Dedifferentiated amniotic fluid mesenchymal stem cell (primary cell): Measurements from ENCODE around the gene SLC23A2.

Experiments used
- DNase-seq: peaks from one replicate; pipeline ENCODE4 v3.0.0-alpha.2; 2016; ENCODE audit errors: extremely low spot score

The SLC23A2 gene

GRCh38 chr20:4814696-4815252 is 186.5 kb downstream of the SLC23A2 start:
- DNase-seq, result no peak

GRCh38 chr20:4813863-4814695 is 187.2 kb downstream of the SLC23A2 start:
- no peak for DNase-seq

- no peak for DNase-seq
These were observed 188.0 kb downstream of the SLC23A2 start for GRCh38 chr20:4813076-4813862.

- no peak for DNase-seq
These were observed 188.7 kb downstream of the SLC23A2 start for GRCh38 chr20:4812641-4813075.

- DNase-seq, result no peak
These were observed 189.1 kb downstream of the SLC23A2 start for GRCh38 chr20:4812216-4812615.

GRCh38 chr20:4811661-4812181 is 189.6 kb downstream of the SLC23A2 start:
- DNase-seq, result no peak

GRCh38 chr20:4811257-4811656 is 190.1 kb downstream of the SLC23A2 start:
- no peak for DNase-seq

GRCh38 chr20:4810426-4811019 is 190.8 kb downstream of the SLC23A2 start:
- DNase-seq, result no peak

- DNase-seq, result no peak
These were observed 191.6 kb downstream of the SLC23A2 start for GRCh38 chr20:4809707-4810106.

- DNase-seq, result peak; percentile 28
These were observed 192.4 kb downstream of the SLC23A2 start for GRCh38 chr20:4808872-4809271.

- DNase-seq, result no peak
These were observed 195.5 kb downstream of the SLC23A2 start for GRCh38 chr20:4805663-4806449.

- DNase-seq, result no peak
These were observed 198.8 kb downstream of the SLC23A2 start for GRCh38 chr20:4802527-4802926.
